ENCODE measurements around the gene TARS3.

The TARS3 gene

GRCh38 chr15:101710806-101711205 is 13.5 kb downstream of the TARS3 start:
- no peak for TF ChIP-seq POLR2AphosphoS5 (IDR thresholded peaks at IDR 0.05; ENCODE audit: low read depth, low read length)
- no peak for TF ChIP-seq FOXP2 (optimal IDR thresholded peaks at IDR 0.05; ENCODE audit: borderline replicate concordance, extremely low read depth, extremely low read length, insufficient read depth)
- no peak for TF ChIP-seq SIN3A (IDR thresholded peaks at IDR 0.05; ENCODE audit: borderline replicate concordance, insufficient read depth, low read length)
- no peak for TF ChIP-seq REST (IDR thresholded peaks at IDR 0.05; ENCODE audit: insufficient read depth in 1 of 2, low read depth in 2 of 2, low read length in 2 of 2)
- TF ChIP-seq TAF1 (IDR thresholded peaks at IDR 0.05; ENCODE audit: borderline replicate concordance, insufficient read depth, low read length), result no peak

GRCh38 chr15:101709466-101709865 is 14.8 kb downstream of the TARS3 start:
- no peak for TF ChIP-seq POLR2AphosphoS5 (IDR thresholded peaks at IDR 0.05; ENCODE audit: low read depth, low read length)
- no peak for TF ChIP-seq SIN3A (IDR thresholded peaks at IDR 0.05; ENCODE audit: borderline replicate concordance, insufficient read depth, low read length)
- no peak for TF ChIP-seq TAF1 (IDR thresholded peaks at IDR 0.05; ENCODE audit: borderline replicate concordance, insufficient read depth, low read length)

- no peak for TF ChIP-seq POLR2AphosphoS5 (IDR thresholded peaks at IDR 0.05; ENCODE audit: low read depth, low read length)
- TF ChIP-seq REST (IDR thresholded peaks at IDR 0.05; ENCODE audit: insufficient read depth in 1 of 2, low read depth in 2 of 2, low read length in 2 of 2), result no peak
- no peak for TF ChIP-seq FOXP2 (optimal IDR thresholded peaks at IDR 0.05; ENCODE audit: borderline replicate concordance, extremely low read depth, extremely low read length, insufficient read depth)
- no peak for TF ChIP-seq SIN3A (IDR thresholded peaks at IDR 0.05; ENCODE audit: borderline replicate concordance, insufficient read depth, low read length)
- TF ChIP-seq TAF1 (IDR thresholded peaks at IDR 0.05; ENCODE audit: borderline replicate concordance, insufficient read depth, low read length), result no peak
Observed at GRCh38 chr15:101707983-101708382, 16.3 kb downstream of the TARS3 start.

- TF ChIP-seq REST (IDR thresholded peaks at IDR 0.05; ENCODE audit: insufficient read depth in 1 of 2, low read depth in 2 of 2, low read length in 2 of 2) (no peak), POLR2AphosphoS5 (IDR thresholded peaks at IDR 0.05; ENCODE audit: low read depth, low read length) (no peak), FOXP2 (optimal IDR thresholded peaks at IDR 0.05; ENCODE audit: borderline replicate concordance, extremely low read depth, extremely low read length, insufficient read depth) (no peak), SIN3A (IDR thresholded peaks at IDR 0.05; ENCODE audit: borderline replicate concordance, insufficient read depth, low read length) (no peak)
Observed at GRCh38 chr15:101702077-101702476, 22.2 kb downstream of the TARS3 start.

GRCh38 chr15:101698314-101698713 is 26.0 kb downstream of the TARS3 start:
- no peak for TF ChIP-seq REST (IDR thresholded peaks at IDR 0.05; ENCODE audit: insufficient read depth in 1 of 2, low read depth in 2 of 2, low read length in 2 of 2)
- TF ChIP-seq POLR2AphosphoS5 (IDR thresholded peaks at IDR 0.05; ENCODE audit: low read depth, low read length), result no peak
- no peak for TF ChIP-seq SIN3A (IDR thresholded peaks at IDR 0.05; ENCODE audit: borderline replicate concordance, insufficient read depth, low read length)
- no peak for TF ChIP-seq FOXP2 (optimal IDR thresholded peaks at IDR 0.05; ENCODE audit: borderline replicate concordance, extremely low read depth, extremely low read length, insufficient read depth)
- TF ChIP-seq TAF1 (IDR thresholded peaks at IDR 0.05; ENCODE audit: borderline replicate concordance, insufficient read depth, low read length), result no peak

Data from PFSK-1 (cell line).